ENCODE data around the gene STK32C.
"Not testable (repeated sequence)": the region's sequence is repeated elsewhere in the genome, so short reads cannot be mapped to it uniquely, and the experiment has no call there.

STK32C gene

DNA sequence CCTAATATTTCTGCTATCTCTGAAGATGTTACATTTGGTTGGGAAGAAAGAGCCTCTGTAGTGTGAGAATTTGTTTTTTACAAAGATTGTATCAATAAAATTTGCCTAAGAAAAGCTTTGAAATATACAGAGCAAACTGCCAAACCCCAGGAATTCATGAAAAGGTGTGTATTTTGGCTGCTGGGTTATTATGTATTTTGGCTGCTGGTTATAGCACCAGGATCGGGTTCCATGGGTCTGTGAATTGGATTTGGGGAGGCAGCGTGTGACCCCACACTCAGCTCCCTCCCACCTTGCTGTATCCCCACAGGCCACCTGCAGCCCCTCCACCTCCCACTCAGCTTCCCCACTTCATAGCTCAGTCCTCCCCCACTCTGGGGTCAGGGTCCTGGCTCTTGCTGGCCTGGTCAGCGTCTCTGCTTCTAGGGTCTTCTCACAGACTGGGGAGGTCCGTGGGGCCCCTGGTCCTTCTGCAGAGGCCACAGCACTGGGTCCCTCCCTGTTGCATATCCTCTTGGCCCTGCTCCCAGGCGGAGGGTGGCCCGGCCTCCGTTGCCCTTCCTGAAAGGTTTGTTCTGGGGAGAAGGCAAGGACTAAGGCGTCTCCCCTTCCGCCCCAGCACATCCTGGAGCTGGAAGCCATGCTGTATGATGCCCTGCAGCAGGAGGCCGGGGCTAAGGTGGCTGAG lies 145.0 kb downstream of the STK32C start:
- DNase-seq = no peak

DNA sequence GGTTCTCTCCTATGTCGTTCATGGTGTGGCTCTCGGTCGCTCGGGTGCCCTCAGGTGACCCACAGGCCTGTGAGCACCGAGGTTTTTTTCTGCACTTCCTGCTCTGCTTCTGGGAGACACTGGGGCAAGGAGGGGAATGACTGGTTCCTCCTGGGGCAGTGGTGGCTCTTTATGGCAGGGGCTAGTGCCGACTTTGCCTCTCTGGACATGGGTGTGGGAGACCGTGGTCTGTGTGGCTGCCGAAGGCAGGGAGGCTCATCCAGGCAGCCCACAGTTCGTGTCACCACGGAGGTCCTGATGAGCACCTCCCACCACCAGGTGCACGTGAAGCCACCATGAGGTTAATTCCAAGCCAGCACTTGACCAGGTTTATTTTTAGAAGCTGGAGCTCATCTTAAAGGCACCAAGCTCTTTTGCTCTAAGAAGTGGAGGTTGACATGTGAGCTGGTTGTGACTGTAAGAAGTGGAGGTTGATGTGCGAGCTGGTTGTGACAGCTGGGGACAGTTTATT lies 145.7 kb downstream of the STK32C start:
- no peak for DNase-seq

DNA sequence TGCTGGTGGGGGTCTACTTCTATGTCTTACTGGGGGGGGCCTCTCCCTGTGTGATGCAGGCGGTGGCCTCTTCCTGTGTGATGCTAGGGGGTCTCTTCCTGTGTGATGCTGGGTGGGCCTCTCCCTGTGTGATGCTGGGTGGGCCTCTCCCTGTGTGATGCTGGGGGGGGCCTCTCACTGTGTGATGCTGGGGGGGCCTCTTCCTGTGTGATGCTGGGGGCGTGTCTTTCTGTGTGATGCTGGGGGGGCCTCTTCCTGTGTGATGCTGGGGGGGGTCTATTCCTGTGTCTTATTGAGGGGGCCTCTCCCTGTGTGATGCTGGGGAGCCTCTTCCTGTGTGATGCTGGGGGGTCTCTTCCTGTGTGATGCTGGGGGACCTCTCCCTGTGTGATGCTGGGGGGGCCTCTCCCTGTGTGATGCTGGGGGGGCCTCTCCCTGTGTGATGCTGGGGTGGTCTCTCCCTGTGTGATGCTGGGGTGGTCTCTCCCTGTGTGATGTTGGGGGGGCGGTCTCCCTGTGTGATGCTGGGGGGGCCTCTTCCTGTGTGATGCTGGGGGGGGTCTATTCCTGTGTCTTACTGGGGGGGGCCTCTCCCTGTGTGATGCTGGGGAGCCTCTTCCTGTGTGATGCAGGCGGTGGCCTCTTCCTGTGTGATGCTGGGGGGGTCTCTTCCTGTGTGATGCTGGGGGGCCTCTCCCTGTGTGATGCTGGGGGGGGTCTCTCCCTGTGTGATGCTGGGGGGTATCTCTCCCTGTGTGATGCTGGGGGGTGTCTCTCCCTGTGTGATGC lies 146.7 kb downstream of the STK32C start:
- DNase-seq = not testable (repeated sequence)

DNA sequence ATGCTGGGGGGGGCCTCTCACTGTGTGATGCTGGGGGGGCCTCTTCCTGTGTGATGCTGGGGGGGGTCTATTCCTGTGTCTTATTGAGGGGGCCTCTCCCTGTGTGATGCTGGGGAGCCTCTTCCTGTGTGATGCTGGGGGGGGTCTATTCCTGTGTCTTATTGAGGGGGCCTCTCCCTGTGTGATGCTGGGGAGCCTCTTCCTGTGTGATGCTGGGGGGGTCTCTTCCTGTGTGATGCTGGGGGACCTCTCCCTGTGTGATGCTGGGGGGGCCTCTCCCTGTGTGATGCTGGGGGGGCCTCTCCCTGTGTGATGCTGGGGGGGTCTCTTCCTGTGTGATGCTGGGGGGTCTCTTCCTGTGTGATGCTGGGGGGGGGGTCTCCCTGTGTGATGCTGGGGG lies 147.5 kb downstream of the STK32C start:
- DNase-seq = not testable (repeated sequence)

DNA sequence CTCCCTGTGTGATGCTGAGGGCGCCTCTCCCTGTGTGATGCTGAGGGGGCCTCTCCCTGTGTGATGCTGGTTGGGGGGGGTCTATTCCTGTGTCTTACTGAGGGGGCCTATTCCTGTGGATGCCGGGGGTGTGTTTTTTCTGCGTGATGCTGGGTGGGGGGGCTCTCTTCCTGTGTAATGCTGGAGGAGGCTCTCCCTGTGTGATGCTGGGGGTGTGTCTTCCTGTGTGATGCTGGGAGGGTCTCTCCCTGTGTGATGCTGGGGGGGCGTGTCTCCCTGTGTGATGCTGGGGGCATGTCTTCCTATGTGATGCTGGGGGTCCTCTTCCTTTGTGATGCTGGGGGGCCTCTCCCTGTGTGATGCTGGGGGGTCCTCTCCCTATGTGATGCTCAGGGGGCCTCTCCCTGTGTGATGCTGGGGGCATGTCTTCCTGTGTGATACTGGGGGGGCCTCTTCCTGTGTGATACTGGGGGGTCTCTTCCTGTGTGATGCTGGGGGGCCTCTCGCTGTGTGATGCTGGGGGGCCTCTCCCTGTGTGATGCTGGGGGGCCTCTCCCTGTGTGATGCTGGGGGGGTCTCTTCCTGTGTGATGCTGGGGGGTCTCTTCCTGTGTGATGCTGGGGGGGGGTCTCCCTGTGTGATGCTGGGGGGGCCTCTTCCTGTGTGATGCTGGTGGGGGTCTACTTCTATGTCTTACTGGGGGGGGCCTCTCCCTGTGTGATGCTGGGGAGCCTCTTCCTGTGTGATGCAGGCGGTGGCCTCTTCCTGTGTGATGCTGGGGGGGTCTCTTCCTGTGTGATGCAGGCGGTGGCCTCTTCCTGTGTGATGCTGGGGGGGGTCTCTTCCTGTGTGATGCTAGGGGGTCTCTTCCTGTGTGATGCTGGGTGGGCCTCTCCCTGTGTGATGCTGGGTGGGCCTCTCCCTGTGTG lies 148.2 kb downstream of the STK32C start:
- not testable (repeated sequence) for DNase-seq

DNA sequence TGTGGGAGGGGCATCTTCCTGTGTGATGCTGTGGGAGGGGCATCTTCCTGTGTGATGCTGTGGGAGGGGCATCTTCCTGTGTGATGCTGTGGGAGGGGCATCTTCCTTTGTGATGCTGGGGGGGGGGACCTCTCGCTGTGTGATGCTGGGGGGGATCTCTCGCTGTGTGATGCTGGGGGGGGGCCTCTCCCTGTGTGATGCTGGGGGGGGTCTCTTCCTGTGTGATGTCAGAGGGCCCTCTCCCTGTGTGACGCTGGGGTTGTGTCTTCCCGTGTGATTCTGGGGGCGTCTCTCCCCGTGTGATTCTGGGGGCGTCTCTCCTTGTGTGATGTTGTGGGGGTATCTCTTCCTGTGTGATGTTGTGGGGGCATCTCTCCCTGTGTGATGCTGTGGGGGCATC lies 148.9 kb downstream of the STK32C start:
- DNase-seq = no peak

DNA sequence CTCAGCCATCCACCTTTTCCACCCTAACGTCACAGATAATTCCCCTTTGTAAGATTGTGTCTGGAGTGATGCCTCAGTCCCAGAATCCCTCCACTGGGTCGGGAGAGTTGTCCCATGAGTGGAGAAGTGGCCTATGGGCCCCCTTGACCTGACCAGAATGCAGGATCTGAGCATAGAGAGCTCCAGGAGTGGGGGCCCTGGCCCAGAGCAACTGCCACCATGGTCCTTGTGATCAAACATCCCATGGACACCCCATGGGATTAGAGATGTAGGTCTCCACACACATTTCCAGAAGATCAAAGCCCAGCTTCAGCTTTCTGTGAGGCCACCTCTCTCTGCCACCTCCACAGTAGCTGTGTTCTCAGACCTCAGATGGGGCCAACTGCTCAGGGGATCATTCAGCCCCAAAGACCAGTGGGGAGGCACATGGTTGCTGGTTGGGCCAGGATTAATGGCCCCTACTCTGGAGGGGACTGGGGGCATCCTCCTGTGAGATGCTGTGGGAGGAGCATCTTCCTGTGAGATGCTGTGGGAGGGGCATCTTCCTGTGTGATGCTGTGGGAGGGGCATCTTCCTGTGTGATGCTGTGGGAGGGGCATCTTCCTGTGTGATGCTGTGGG lies 149.5 kb downstream of the STK32C start:
- DNase-seq = no peak
